ENCODE measurements around the gene TP53TG3F. TPM values are rescaled to one million over a fixed set of nuclear protein-coding genes. Genes with fewer than 3 reads are reported as not detected.
"Not testable (repeated sequence)": the region's sequence is repeated elsewhere in the genome, so short reads cannot be mapped to it uniquely, and the experiment has no call there.

Gene TP53TG3F, protein sequence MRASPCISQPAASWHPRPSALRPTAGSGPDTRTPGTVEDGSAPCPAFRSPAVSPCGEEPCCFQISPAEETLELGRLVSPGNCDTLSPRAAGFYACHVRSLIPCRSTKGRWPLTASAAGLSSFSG
- not detected in 2 replicates for total RNA-seq (2014; rRNA removed; shearing (Covaris generic))
- not detected in 2 replicates for polyA plus RNA-seq (2016; fragmentation: Nextera tagmentation; extraction: Ambion mirVana)
- long read RNA-seq, result 0 reads

GRCh38 chr16:33459312-33459711, at the start of gene TP53TG3F:
TSS of gene TP53TG3F (plus strand) at chr16:33459612. CDS start at chr16:33459680, 68 bp downstream.
- not testable (repeated sequence) for H3K4me1 Mint-ChIP-seq; H2AFZ ChIP-seq; H3K9me3 Mint-ChIP-seq; H3K27ac ChIP-seq (ENCODE audit: low read depth); H3K9me2 ChIP-seq (ENCODE audit: insufficient read depth); H3K4me2 ChIP-seq; H3K27ac Mint-ChIP-seq; H3F3A ChIP-seq (replicated peaks; ENCODE audit: low read depth); H3K36me3 Mint-ChIP-seq (ENCODE audit: low read depth); H3K4me3 Mint-ChIP-seq; DNase-seq (ENCODE audit: low spot score); H3K36me3 ChIP-seq (ENCODE audit: insufficient read depth); H3K27me3 Mint-ChIP-seq (ENCODE audit: insufficient read depth, low read depth, poor library complexity); ATAC-seq; H3K4me1 ChIP-seq (ENCODE audit: insufficient read depth); H4K20me1 ChIP-seq (replicated peaks; ENCODE audit: insufficient read depth); H3K4me3 ChIP-seq; H3K79me2 ChIP-seq (replicated peaks; ENCODE audit: insufficient read depth); H3K27me3 ChIP-seq (ENCODE audit: insufficient read depth)

DNA sequence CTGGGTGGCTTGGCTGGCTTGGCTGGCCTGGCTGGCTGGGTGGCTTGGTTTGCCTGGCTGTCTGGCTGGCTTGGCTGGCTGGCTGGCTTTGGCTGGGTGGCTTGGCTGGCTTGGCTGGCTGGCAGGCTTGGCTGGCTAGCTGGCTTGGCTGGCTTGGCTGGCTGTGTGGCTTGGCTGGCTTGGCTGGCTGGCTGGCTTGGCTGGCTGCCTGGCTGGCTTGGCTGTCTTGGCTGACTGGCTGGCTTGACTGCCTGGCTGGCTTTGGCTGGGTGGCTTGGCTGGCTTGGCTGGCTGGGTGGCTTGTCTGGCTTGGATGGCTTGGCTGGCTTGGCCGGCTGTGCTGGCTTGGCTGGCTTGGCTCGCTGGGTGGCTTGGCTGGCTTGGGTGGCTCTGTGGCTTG, 32.2 kb downstream of the TP53TG3F start:
- H3K4me2 ChIP-seq; H3K9me3 Mint-ChIP-seq; H3K36me3 ChIP-seq (ENCODE audit: insufficient read depth); H3K4me3 ChIP-seq; DNase-seq (ENCODE audit: low spot score); H3K27me3 Mint-ChIP-seq (ENCODE audit: insufficient read depth, low read depth, poor library complexity); H3K9me2 ChIP-seq (ENCODE audit: insufficient read depth); H3F3A ChIP-seq (replicated peaks; ENCODE audit: low read depth); H3K4me3 Mint-ChIP-seq; H3K27me3 ChIP-seq (ENCODE audit: insufficient read depth); H2AFZ ChIP-seq; H3K79me2 ChIP-seq (replicated peaks; ENCODE audit: insufficient read depth); H3K27ac ChIP-seq (ENCODE audit: low read depth); H3K4me1 Mint-ChIP-seq; H3K4me1 ChIP-seq (ENCODE audit: insufficient read depth); H3K36me3 Mint-ChIP-seq (ENCODE audit: low read depth); H4K20me1 ChIP-seq (replicated peaks; ENCODE audit: insufficient read depth); H3K27ac Mint-ChIP-seq; ATAC-seq: not testable (repeated sequence)

GRCh38 chr16:33507231-33507630, 47.8 kb downstream of the TP53TG3F start:
- H3K79me2 ChIP-seq (replicated peaks; ENCODE audit: insufficient read depth); H3K27me3 Mint-ChIP-seq (ENCODE audit: insufficient read depth, low read depth, poor library complexity); H3K36me3 ChIP-seq (ENCODE audit: insufficient read depth); H3K27ac ChIP-seq (ENCODE audit: low read depth); H3K4me3 Mint-ChIP-seq; H3K4me3 ChIP-seq; H3K4me1 Mint-ChIP-seq; H3K4me1 ChIP-seq (ENCODE audit: insufficient read depth); ATAC-seq; DNase-seq (ENCODE audit: low spot score); H3K4me2 ChIP-seq; H3K27ac Mint-ChIP-seq; H4K20me1 ChIP-seq (replicated peaks; ENCODE audit: insufficient read depth); H3F3A ChIP-seq (replicated peaks; ENCODE audit: low read depth); H3K36me3 Mint-ChIP-seq (ENCODE audit: low read depth); H3K27me3 ChIP-seq (ENCODE audit: insufficient read depth); H3K9me2 ChIP-seq (ENCODE audit: insufficient read depth); H2AFZ ChIP-seq; H3K9me3 Mint-ChIP-seq: not testable (repeated sequence)

- H3K27me3 Mint-ChIP-seq (ENCODE audit: insufficient read depth, low read depth, poor library complexity); H3K9me2 ChIP-seq (ENCODE audit: insufficient read depth); H4K20me1 ChIP-seq (replicated peaks; ENCODE audit: insufficient read depth); H2AFZ ChIP-seq; DNase-seq (ENCODE audit: low spot score); H3K27me3 ChIP-seq (ENCODE audit: insufficient read depth); H3K27ac ChIP-seq (ENCODE audit: low read depth); H3K27ac Mint-ChIP-seq; H3K4me3 ChIP-seq; H3K4me1 Mint-ChIP-seq; H3K79me2 ChIP-seq (replicated peaks; ENCODE audit: insufficient read depth); ATAC-seq; H3K36me3 Mint-ChIP-seq (ENCODE audit: low read depth); H3F3A ChIP-seq (replicated peaks; ENCODE audit: low read depth); H3K4me3 Mint-ChIP-seq; H3K4me2 ChIP-seq; H3K36me3 ChIP-seq (ENCODE audit: insufficient read depth); H3K9me3 Mint-ChIP-seq; H3K4me1 ChIP-seq (ENCODE audit: insufficient read depth): not testable (repeated sequence)
These were observed 49.7 kb downstream of the TP53TG3F start for GRCh38 chr16:33509070-33509469.

DNA sequence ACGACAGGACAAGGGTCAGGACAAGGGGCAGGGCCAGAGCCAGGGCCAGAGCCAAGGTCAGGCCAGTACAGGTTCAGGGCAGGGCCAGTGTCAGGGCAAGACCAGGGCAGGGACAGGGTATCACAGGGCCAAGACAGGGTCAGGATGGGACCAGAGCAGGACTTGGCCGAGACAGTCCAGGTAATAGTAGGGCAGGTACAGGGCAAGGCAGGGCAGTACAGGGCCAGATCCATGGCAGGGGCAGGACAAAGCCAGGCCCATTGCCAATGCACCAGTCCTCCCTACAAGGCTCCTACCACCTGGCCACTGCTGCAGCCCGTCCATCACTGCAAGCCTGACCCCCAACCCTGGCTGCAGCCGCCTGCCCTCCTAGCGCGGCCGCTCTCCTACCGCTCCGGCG, 50.5 kb downstream of the TP53TG3F start:
- H3K79me2 ChIP-seq (replicated peaks; ENCODE audit: insufficient read depth); H3K27ac ChIP-seq (ENCODE audit: low read depth); H2AFZ ChIP-seq; H3K4me3 Mint-ChIP-seq; ATAC-seq; H3K27ac Mint-ChIP-seq; H3K9me2 ChIP-seq (ENCODE audit: insufficient read depth); H3K36me3 Mint-ChIP-seq (ENCODE audit: low read depth); H3K9me3 Mint-ChIP-seq; H3K4me2 ChIP-seq; H3K4me1 Mint-ChIP-seq; H3K4me1 ChIP-seq (ENCODE audit: insufficient read depth); H3K4me3 ChIP-seq; H4K20me1 ChIP-seq (replicated peaks; ENCODE audit: insufficient read depth); H3K27me3 ChIP-seq (ENCODE audit: insufficient read depth); DNase-seq (ENCODE audit: low spot score); H3F3A ChIP-seq (replicated peaks; ENCODE audit: low read depth); H3K36me3 ChIP-seq (ENCODE audit: insufficient read depth); H3K27me3 Mint-ChIP-seq (ENCODE audit: insufficient read depth, low read depth, poor library complexity): not testable (repeated sequence)

Small RNA genes lying within 50 kb of the gene (small RNA-seq; reads per million reads assigned to genes)
- gene AC136944.5 (ENCODE audit: low replicate concordance) (not detected), gene AC136944.6 (ENCODE audit: low replicate concordance) (not detected)

Other genes with a start within 250 kb of the TP53TG3F start
- gene TP53TG3E, start 155.3 kb upstream of the TP53TG3F start, total RNA-seq (2014; rRNA removed; shearing (Covaris generic)), result not detected in 2 replicates
- not detected in 2 replicates for gene TP53TG3E, start 155.3 kb upstream of the TP53TG3F start, polyA plus RNA-seq (2016; fragmentation: Nextera tagmentation; extraction: Ambion mirVana)
- gene TP53TG3B, start 98.8 kb upstream of the TP53TG3F start, total RNA-seq (2014; rRNA removed; shearing (Covaris generic)), result not detected in 2 replicates
- gene TP53TG3B, start 98.8 kb upstream of the TP53TG3F start, polyA plus RNA-seq (2016; fragmentation: Nextera tagmentation; extraction: Ambion mirVana), result not detected in 2 replicates